Panc1 (cell line): ENCODE data around the gene ZNF665.
"Not testable (repeated sequence)": the region's sequence is repeated elsewhere in the genome, so short reads cannot be mapped to it uniquely, and the experiment has no call there.

Experiments
- TCF7L2 ChIP-seq: IDR thresholded peaks from 2 replicates; pipeline ENCODE4 v1.6.1; 2011; ENCODE audit warnings: mild to moderate bottlenecking, low read depth, low read length, inconsistent platforms
- TF ChIP-seq, protein P1 (sequence below), 2 experiments: IDR thresholded peaks; 2 replicates each; pipeline ENCODE4 v1.6.1; 2011 to 2012; ENCODE audit warnings: low read depth in 2 of 2, control low read depth in 1 of 2, low read length in 1 of 2, mild to moderate bottlenecking in 1 of 2, moderate library complexity in 1 of 2; ENCODE audit not compliant: insufficient read depth in 1 of 2
- TF ChIP-seq, protein P2 (sequence below): fragments of 450-650 bp; IDR thresholded peaks from 2 replicates; pipeline ENCODE4 v1.5.1; 2017; ENCODE audit warnings: mild to moderate bottlenecking

GRCh38 chr19:53222716-53223115 is 29.6 kb upstream of the ZNF665 start:
- TF ChIP-seq, protein P1, sequence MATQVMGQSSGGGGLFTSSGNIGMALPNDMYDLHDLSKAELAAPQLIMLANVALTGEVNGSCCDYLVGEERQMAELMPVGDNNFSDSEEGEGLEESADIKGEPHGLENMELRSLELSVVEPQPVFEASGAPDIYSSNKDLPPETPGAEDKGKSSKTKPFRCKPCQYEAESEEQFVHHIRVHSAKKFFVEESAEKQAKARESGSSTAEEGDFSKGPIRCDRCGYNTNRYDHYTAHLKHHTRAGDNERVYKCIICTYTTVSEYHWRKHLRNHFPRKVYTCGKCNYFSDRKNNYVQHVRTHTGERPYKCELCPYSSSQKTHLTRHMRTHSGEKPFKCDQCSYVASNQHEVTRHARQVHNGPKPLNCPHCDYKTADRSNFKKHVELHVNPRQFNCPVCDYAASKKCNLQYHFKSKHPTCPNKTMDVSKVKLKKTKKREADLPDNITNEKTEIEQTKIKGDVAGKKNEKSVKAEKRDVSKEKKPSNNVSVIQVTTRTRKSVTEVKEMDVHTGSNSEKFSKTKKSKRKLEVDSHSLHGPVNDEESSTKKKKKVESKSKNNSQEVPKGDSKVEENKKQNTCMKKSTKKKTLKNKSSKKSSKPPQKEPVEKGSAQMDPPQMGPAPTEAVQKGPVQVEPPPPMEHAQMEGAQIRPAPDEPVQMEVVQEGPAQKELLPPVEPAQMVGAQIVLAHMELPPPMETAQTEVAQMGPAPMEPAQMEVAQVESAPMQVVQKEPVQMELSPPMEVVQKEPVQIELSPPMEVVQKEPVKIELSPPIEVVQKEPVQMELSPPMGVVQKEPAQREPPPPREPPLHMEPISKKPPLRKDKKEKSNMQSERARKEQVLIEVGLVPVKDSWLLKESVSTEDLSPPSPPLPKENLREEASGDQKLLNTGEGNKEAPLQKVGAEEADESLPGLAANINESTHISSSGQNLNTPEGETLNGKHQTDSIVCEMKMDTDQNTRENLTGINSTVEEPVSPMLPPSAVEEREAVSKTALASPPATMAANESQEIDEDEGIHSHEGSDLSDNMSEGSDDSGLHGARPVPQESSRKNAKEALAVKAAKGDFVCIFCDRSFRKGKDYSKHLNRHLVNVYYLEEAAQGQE (IDR thresholded peaks at IDR 0.05; ENCODE audit: insufficient read depth in 1 of 2, low read depth in 2 of 2, low read length in 1 of 2), result not testable (repeated sequence)
- not testable (repeated sequence) for TF ChIP-seq TCF7L2
- TF ChIP-seq, protein P2, sequence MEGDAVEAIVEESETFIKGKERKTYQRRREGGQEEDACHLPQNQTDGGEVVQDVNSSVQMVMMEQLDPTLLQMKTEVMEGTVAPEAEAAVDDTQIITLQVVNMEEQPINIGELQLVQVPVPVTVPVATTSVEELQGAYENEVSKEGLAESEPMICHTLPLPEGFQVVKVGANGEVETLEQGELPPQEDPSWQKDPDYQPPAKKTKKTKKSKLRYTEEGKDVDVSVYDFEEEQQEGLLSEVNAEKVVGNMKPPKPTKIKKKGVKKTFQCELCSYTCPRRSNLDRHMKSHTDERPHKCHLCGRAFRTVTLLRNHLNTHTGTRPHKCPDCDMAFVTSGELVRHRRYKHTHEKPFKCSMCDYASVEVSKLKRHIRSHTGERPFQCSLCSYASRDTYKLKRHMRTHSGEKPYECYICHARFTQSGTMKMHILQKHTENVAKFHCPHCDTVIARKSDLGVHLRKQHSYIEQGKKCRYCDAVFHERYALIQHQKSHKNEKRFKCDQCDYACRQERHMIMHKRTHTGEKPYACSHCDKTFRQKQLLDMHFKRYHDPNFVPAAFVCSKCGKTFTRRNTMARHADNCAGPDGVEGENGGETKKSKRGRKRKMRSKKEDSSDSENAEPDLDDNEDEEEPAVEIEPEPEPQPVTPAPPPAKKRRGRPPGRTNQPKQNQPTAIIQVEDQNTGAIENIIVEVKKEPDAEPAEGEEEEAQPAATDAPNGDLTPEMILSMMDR, result not testable (repeated sequence)
